NCI-H128 (cell line): Measurements from ENCODE around the gene RPS15.

Experiments
- DNase-seq: peaks from one replicate; lab custom pipeline; 2025; ENCODE audit not compliant: unreplicated experiment; lab: John Stamatoyannopoulos, UW

Gene RPS15

GRCh38 chr19:1438035-1438932 is at the start of gene RPS15:
Gene RPS15, plus strand, starts transcription at chr19:1438396. Its CDS starts 30 bp downstream, at chr19:1438426.
- peak; percentile 92 for DNase-seq

- DNase-seq, result no peak
Observed at GRCh38 chr19:1388637-1389026, 49.6 kb upstream of the RPS15 start.

GRCh38 chr19:1389033-1389940 is 48.9 kb upstream of the RPS15 start:
- DNase-seq, result no peak

GRCh38 chr19:1390890-1391423 is 47.2 kb upstream of the RPS15 start:
- no peak for DNase-seq

GRCh38 chr19:1392407-1392806 is 45.8 kb upstream of the RPS15 start:
- no peak for DNase-seq

- no peak for DNase-seq
Observed at GRCh38 chr19:1392939-1393530, 45.2 kb upstream of the RPS15 start.

GRCh38 chr19:1393841-1394240 is 44.4 kb upstream of the RPS15 start:
- DNase-seq, result no peak

GRCh38 chr19:1394252-1395193 is 43.7 kb upstream of the RPS15 start:
- no peak for DNase-seq

GRCh38 chr19:1395194-1396018 is 42.8 kb upstream of the RPS15 start:
- no peak for DNase-seq

- no peak for DNase-seq
Observed at GRCh38 chr19:1396019-1396767, 42.0 kb upstream of the RPS15 start.

- no peak for DNase-seq
Observed at GRCh38 chr19:1396768-1397679, 41.2 kb upstream of the RPS15 start.

GRCh38 chr19:1397838-1398237 is 40.4 kb upstream of the RPS15 start:
- DNase-seq, result no peak

GRCh38 chr19:1399079-1399478 is 39.1 kb upstream of the RPS15 start:
- DNase-seq, result no peak

- no peak for DNase-seq
Observed at GRCh38 chr19:1399745-1400144, 38.5 kb upstream of the RPS15 start.

GRCh38 chr19:1400281-1401137 is 37.7 kb upstream of the RPS15 start:
- no peak for DNase-seq

GRCh38 chr19:1401138-1401888 is 36.9 kb upstream of the RPS15 start, which contains the start of gene GAMT:
Gene GAMT, minus strand, starts transcription at chr19:1401542. Its CDS starts 66 bp downstream, at chr19:1401476.
- DNase-seq, result no peak
